HG02678 (cell line): Measurements from ENCODE around the gene SLC6A7.

Source experiments
- ATAC-seq: cut with Tn5 transposase; IDR thresholded peaks from one replicate; pipeline ENCODE4 v1.9.1; 2021; ENCODE audit warnings: mild to moderate bottlenecking, moderate library complexity; ENCODE audit not compliant: unreplicated experiment

Gene SLC6A7

GRCh38 chr5:150188146-150188842, 1.6 kb upstream of the SLC6A7 start:
- no peak for ATAC-seq

DNA sequence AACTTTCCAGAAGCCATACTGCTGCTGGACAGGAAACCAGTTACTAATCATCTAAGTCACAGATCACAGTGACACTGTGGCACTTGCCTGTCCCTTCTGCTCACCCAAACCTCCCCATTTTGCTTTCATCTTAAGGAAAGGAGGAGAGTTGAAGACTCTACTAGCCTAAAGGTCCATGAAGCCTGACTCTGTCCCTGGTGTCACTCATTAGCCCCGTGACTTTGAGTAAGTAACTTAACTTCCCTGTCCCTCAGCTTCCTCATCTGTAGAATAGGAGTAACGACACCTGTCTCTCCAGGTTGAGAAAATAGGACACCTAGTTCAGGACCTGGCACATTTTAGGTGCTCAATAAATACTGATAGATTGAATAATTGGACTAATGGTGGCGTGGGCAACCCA, 536 bp upstream of the SLC6A7 start:
- ATAC-seq, result no peak

- ATAC-seq, result no peak
Observed at GRCh38 chr5:150190503-150190979, 679 bp downstream of the SLC6A7 start.

GRCh38 chr5:150190987-150191386, 1.1 kb downstream of the SLC6A7 start:
- no peak for ATAC-seq

DNA sequence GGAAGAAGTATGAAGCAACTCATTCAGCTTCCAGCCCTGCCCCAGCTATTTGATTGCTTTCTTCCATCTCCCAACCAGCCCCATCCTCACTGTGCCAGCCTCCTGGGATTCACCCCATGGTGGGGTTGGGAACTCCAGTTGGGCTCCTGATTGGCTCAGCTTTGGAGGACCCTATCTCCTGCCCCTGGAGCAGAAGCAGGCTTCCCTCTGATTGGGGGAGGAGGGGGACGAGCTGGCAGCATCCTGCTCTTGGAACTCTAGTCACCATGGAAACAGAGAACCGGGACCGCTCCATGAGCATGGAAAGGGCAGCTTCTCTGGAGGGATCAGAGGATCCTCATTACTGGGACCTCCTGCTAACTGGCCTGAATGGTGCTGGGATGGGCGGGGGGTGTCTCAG, 2.6 kb downstream of the SLC6A7 start:
- no peak for ATAC-seq

- no peak for ATAC-seq
Observed at GRCh38 chr5:150195736-150196485, 6.0 kb downstream of the SLC6A7 start.

GRCh38 chr5:150196514-150196913, 6.7 kb downstream of the SLC6A7 start:
- no peak for ATAC-seq

DNA sequence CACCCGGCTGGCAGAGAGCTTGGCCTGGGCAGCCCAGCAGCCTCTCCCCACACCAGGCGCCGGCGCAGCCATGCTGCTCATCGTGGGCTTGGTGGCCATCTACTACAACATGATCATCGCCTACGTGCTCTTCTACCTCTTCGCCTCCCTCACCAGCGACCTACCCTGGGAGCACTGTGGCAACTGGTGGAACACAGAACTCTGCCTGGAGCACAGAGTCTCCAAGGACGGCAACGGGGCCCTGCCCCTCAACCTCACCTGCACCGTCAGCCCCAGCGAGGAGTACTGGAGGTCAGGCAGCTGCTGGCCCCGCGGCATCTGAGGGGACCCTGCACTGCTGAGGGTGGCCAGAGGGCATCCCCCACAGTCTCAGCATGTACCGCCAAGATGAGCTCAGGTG, 7.1 kb downstream of the SLC6A7 start:
- no peak for ATAC-seq

GRCh38 chr5:150197476-150197875, 7.6 kb downstream of the SLC6A7 start:
- ATAC-seq, result no peak

- ATAC-seq, result no peak
Observed at GRCh38 chr5:150202501-150202900, 12.6 kb downstream of the SLC6A7 start.

DNA sequence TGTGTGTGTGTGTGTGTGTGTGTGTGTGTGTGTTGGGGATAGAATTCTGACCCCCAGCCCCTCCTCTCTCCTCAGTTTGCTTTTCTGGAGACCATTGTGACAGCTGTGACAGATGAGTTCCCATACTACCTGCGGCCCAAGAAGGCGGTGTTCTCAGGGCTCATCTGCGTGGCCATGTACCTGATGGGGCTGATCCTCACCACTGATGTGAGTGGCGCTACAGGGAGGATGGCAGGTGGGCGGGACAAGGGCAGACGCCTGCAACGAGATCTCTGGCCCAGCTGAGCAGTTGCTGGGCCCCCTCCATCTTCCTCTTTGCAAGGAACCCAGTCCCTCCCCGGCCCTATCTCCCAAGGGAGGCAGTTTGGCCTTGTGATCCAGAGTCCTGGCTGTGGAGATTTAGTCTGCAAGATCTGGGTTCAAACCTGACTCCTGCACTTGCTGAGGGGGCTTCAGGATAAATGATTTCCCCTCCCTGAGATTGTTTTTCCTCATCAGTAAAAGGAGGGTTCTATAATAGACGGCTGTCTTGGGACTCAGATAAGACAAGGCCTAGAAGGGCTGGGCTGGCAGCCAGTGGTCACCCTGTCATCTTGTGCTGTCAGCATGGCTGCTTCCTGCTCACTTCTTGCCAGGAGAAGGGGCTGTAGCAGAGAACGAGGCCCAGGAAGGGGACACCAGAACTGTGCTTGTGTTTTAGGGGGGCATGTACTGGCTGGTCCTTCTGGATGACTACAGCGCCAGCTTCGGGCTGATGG, 14.1 kb downstream of the SLC6A7 start:
- ATAC-seq, result no peak

DNA sequence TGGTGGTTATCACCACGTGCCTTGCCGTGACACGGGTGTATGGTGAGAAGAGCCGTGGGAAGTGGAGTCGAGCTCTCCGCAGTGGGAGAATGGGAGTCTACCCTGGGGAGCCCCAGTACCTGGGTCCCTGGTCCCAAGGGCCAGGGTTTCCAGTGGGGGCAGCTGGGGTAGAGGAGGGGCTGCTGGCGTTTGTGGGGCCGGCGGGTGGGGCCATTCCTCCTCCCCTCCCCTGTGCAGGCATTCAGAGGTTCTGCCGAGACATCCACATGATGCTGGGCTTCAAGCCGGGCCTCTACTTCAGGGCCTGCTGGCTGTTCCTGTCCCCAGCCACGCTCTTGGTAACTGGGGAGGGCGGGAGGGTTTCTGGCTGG, 14.7 kb downstream of the SLC6A7 start:
- no peak for ATAC-seq

GRCh38 chr5:150206098-150206778, 16.4 kb downstream of the SLC6A7 start:
- no peak for ATAC-seq

DNA sequence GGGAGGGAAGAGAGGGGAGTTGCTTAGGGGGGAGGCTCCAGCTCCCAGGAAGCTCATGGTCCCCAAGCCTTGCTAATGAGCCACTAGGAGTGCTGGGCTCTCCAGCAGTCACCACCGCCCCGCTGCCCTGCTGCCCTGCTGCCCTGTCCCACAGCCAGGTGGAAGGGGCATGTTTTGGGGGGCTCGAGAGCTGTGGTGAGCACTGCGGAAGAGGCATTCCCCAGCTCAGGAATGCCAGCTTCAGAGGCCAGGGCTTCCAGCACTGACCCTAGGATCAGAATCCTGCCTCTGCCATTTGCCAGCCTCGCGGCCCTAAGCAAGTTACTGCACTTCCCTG, 16.9 kb downstream of the SLC6A7 start:
- ATAC-seq, result no peak

DNA sequence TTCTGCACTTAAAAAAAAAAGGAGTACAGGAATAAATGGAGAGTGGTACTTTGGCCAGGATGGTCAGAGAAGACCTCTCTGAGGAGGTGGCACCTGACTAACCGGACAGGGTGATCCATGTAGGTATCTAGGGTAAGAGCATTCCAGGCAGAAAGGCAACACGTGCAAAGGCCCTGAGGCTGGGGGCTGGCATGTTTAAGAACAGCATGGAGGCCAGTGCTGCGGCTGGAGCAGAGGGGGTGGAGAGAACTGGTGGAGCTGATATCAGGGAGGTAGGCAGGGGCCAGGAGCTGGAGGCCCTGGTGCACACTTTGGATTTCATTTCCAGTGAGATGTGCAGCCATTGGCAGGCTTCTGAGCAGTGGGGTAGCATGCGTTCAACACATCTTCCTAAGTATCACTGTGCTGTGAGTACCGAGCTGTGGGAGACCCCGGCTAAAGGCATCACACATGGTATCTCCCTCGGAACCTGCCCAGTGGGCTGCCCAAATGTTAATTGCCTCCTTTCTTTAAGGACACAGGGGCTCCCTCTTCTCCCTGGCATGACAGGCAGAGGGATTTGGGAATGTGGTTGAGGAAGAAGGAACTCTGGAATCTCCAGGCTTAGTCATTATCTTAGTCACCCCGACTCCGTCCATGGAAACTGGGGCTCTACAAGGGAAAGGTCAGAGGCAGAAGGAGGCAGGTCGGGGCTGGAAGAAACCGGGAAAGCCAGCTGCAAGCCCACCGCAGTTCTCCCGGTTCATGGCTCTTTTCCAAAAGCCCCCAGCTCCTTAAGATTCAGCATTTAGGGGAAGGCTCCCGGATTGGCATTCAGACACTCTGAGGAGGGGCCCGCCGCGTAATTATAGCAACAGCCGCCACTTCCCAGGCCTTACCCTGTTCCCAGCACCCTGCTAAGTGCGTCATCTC, 18.6 kb downstream of the SLC6A7 start:
- ATAC-seq, result no peak

GRCh38 chr5:150209099-150209635, 19.3 kb downstream of the SLC6A7 start:
- ATAC-seq, result no peak

DNA sequence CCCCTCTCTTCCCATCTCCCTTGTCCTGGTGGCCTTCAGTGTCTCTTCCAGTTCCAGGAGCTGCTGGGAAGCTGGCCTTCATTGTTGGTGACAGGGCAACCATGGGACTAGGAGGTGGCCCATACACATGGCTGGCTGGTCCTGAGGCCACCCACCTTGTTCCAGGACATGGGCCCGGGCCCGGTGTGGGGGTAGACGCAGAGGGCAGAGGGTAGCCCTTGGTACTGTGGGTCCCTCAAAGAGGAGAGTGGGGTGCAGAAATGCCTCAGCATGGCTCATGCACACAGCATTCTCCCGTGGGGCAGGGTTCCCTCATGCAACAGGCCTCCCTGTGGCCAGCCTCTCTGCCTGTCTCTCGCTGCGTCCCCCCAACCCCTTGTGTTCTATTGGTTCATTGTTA, 20.8 kb downstream of the SLC6A7 start:
- no peak for ATAC-seq

DNA sequence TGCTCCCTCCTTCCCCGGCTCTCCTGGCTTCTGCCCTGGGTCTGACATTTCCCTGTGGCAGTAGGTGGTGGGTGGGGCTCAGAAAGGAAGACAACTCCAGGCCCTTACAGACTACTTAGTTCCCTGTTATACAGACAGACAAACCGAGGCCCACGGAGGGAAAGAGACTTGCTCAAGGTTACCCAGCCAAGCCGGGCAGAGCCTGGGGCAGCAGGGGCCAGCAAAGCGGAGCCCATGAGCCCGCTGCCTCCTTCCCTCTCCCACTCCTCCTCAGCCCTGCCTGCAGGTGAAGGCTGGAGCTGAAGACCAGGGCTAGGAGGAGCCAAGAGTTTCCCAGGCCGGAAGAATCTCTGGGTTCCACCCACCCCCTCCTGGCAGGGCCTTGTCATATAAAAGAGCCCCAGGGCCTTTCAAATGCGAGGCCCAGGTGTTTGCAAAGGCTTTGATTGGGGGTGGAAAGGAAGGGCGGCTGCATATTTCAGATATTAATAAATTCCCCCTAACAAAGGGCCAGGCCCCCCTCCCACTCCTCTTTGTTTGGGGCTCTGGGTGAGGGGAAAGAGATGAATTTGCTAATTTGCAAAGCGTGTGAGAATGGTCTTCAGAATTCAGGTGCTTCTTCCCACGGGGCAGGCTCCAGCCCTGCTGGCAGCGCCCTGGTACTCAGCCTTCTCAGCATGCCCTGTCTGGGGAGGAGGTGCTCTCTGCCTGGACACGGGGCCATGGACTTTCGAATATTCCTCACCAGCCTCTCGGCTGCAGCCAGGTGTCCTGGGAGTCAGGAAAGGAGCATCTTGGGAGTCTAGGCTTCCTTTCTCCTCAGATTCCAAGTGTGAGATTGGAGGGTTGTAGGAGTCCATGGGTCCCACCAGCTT, 21.5 kb downstream of the SLC6A7 start:
- no peak for ATAC-seq

GRCh38 chr5:150213530-150213929, 23.7 kb downstream of the SLC6A7 start:
- no peak for ATAC-seq
